HG02870 (cell line): ENCODE measurements around the gene STYK1.
"Not testable (repeated sequence)": the region's sequence is repeated elsewhere in the genome, so short reads cannot be mapped to it uniquely, and the experiment has no call there.

Experiments used
- ATAC-seq: cut with Tn5 transposase; IDR thresholded peaks from one replicate; pipeline ENCODE4 v1.9.1; 2021; ENCODE audit warnings: mild to moderate bottlenecking, moderate library complexity; ENCODE audit not compliant: unreplicated experiment

Gene STYK1

GRCh38 chr12:10623131-10623530 lies 50.7 kb downstream of the STYK1 start:
- ATAC-seq, result no peak

DNA sequence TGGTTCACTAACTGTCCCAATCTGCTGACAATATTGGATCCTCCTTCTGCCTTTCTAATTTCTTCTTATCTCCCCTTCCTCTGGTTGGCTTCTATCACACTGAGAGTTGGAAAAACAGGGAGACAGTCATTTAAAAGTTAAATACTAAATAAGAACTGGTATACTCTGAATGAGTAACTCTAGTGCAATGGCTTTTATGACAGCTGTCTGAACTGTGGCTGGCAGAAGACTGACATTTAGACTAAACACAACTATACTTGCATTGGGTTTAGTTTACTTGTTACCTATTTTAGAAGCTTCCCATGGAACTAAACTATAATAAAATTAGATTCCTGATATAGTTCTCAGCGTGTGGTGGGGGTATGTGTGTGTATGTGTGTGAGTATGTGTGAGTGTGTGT lies 52.6 kb downstream of the STYK1 start:
- no peak for ATAC-seq

DNA sequence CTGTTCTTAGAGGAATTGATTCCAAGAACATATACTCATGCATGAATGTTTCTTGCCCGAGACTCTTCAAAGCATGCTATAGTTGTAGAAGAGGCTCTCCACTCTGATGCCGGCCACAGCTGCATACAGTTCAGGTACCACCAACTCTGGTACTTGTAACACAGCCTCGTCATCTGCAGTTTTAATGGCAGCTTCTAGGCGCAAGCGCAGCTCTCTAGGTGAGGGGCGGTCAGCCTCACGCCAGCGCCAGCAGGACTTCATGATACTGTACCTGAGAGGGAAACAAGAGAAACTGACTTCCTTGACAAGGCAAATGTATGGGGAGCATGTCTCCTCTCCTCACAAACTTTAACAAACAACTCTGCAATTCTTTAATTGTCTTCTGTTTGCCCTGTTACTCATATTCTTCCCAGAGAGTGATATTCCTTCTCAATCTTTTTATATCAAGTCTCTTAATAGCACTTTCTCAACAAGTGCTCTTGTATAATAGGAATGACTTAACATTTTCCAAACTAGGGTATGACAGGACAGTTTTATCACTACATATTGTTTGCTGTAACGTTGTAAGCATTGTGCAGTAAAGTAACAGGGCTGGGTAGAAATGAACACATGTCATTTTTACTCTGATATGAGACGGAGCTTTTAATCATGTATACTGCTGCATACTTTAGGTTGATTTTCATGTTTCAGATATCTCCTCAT lies 53.6 kb downstream of the STYK1 start:
- ATAC-seq, result no peak

DNA sequence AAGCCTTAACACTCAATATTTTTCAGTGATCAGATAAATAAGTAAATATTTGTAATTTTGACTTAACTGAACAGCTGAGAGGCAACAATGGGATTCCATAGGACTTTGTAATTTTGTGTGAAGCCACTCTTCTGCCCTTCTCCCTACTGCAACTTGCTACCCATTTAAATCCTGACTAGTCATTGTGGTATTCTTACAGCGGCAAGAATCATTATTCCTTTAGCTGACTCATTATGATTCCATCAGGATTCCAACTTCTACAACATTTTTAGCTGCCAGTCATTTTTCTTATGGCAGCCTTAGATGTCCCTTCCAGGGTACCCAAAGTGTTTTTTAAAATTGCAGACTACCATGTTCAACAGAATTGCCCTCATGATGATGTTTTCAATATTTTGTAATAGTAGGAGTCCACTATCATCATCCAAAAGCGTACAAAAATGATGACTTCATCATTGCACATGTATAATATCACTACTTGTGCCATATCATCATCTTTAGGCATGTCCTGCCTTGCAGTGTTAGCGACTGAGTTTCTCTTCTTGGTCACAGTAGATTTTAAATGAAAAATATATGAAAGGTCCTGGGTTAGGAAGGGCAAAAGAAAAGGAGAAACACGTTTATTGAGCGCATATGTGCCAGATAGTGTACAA lies 55.4 kb downstream of the STYK1 start:
- ATAC-seq, result no peak

DNA sequence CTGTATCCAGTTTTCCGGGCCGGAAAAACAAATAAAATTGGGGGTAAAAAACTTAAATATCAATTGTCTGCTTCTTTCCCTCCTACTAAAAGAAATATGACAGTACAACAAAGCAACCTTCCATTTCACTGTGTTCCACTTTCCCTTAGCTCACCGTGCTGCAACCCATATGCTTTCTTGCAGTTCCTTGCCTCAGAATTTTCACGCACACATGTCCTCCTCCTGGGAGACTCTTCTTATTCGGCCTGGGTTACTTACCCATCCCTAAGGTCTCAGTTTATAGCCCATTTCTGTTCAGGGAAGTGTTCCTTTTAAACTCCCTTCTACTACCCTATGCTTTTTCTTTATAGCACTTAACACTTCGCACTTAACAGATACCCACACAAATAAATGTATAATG lies 56.0 kb downstream of the STYK1 start:
- no peak for ATAC-seq

- ATAC-seq, result no peak
These were observed 58.3 kb downstream of the STYK1 start for GRCh38 chr12:10615532-10615931.

DNA sequence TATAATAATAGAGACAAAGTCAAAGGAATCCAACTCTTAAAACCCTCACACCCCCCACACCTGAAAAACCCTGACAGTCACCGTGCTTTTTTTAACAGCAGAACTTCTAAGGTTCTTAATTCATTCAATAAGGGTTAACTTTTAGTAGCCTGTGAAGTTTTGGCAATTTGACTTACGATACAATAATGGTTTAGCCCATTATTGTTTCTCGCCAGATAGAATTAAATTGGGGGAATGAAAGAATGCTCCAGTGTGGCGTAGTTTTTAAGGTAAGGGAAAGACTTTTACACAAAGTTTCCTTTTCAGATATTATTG lies 59.8 kb downstream of the STYK1 start:
- ATAC-seq, result peak; percentile 19

DNA sequence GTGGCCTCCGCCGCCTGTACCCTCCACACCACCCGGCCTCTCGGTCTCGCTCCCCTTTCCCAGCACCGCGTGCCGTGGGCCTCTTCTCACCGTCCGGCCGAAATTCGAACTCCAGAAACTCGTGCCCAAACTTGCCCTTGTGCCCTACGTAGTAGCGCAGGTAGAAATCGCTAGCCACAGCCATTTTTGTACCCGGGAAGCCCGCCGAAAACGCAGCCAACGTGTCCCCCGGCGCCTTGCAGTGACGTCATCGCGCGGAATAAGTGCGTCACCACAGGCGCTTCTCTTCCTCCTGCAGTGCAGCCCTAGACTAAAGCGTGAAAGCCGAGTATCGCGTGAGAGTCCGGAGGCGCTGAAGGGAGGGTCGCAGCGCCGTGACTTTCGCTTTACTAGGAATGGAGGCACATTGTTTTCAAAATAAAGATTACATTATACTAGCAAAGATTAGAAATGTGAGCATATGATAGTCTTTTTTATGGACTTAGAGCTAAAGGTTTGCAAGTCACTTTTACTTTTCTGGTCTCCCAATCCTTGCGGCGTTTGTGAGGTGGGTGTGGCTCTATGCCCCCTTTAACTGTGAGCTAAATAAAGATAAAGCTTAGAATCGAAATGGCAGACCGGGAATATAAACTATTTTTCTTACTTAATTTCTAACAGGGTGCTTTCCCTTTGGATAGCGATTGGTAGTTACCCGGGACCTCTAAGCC lies 60.4 kb downstream of the STYK1 start, which contains the start of gene MAGOHB:
Gene MAGOHB, minus strand, starts transcription at position 261 of the 707 bp plus-strand sequence. Its CDS starts 77 bp downstream, at position 184.
- peak; percentile 91 for ATAC-seq

GRCh38 chr12:10612984-10613348 lies 60.9 kb downstream of the STYK1 start:
- ATAC-seq, result peak; percentile 6

DNA sequence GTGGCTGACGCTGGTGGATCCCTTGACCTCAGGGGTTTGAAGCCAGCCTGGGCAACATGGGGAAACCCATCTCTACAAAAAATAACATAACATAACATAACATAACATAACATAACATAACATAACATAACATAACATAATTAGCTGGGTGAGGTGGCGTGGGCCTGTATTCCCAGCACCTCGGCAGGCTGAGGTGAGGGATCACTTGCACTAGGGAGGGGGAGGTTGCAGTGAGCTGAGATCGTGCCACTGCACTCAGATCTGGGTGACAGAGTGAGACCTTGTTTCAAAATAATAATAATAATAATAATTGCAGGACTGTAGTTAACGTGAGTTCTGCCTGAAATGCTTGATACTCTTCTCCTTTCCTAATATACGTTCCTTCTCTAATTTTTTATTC lies 61.7 kb downstream of the STYK1 start:
- no peak for ATAC-seq

DNA sequence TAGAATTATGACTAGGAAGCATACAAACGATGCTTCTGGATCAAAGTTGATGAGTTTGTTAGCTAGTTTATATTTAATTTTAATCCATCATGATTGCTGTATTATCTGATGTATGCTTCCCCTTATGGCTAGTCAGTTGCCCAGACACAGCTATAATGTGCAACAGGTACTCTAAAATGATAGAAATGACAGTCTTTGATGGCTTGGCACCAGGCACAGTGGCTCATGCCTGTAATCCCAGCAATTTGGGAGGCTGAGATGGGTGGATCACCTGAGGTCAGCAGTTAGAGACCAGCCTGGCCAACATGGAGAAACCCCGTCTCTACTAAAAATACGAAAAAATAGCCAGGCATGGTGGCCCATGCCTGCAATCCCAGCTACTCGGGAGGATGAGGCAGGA lies 62.6 kb downstream of the STYK1 start:
- ATAC-seq, result not testable (repeated sequence)

DNA sequence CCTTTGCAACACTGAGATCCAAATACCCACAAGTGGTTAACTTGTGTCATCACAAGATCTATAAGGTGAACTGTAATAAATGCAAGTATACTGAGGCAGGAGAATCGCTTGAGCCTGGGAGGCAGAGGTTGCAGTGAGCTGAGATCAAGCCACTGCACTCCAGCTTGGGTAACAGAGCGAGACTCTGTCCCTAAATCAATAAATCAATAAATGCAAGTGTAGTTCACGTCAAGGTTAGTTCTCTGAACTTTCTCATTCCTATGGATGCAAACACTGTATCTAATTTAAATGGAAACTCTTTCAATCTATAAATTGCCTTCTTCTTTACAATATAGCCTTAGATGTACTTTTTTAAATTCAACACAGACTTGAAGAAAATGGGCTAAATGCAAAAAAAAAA lies 63.7 kb downstream of the STYK1 start:
- ATAC-seq, result no peak

GRCh38 chr12:10607885-10608458 lies 65.9 kb downstream of the STYK1 start:
- no peak for ATAC-seq

DNA sequence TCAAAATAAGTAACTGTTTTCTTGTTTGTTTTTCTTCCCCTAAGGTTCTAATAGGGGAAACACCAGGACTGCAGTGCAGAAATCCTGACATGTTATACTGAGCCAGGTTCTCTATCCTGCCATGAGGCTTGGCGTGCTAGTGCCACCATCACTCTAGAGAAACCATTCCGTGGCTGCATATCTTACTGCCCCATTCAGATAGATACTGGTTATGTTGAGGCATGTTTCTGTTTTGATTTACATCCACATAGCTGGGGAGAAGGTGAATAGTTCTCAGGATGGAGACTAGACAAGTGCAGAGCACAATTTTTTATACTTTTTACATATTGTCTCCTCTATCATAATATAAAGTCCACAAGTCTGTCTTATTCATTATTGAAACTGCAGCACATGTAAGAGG lies 72.0 kb downstream of the STYK1 start:
- no peak for ATAC-seq

- no peak for ATAC-seq
These were observed 72.9 kb downstream of the STYK1 start for GRCh38 chr12:10600988-10601387.

GRCh38 chr12:10595881-10596280 lies 78.0 kb downstream of the STYK1 start:
- no peak for ATAC-seq

- no peak for ATAC-seq
These were observed 82.9 kb downstream of the STYK1 start for GRCh38 chr12:10590966-10591365.

- ATAC-seq, result no peak
These were observed 89.4 kb downstream of the STYK1 start for GRCh38 chr12:10584415-10584814.

DNA sequence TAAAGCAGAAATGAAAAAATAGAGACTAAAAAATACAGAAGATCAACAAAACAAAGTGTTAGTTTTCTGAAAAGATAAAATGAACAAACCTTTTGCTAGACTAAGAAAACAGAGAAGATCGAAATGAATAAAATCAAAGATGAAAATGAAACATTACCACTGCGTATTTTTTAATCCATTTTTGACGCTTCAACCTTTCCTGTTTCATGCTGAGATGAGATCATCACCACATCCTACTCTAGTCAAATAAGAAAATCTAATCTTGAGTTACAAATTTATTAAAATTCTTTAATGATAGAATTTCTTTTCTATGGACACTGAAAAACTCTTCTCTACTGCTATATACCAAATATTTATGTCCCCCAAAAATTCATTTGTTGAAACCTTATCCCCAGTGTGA lies 91.1 kb downstream of the STYK1 start:
- no peak for ATAC-seq

DNA sequence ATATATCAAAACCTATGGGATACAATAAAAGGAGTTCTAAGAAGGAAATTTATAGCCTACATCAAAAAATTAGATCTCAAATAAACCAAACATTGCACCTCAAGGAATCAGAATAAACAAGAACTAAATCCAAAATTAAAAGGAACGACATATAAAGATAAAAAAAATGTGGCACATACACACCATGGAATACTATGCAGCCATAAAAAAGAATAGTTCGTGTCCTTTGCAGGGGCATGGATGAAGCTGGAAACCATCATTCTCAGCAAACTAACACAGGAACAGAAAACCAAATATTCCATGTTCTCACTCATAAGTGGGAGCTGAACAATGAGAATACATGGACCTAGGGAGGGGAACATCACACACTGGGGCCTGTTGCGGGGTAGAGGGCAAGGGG lies 91.7 kb downstream of the STYK1 start:
- not testable (repeated sequence) for ATAC-seq

GRCh38 chr12:10574307-10574706 lies 99.5 kb downstream of the STYK1 start:
- ATAC-seq, result no peak

DNA sequence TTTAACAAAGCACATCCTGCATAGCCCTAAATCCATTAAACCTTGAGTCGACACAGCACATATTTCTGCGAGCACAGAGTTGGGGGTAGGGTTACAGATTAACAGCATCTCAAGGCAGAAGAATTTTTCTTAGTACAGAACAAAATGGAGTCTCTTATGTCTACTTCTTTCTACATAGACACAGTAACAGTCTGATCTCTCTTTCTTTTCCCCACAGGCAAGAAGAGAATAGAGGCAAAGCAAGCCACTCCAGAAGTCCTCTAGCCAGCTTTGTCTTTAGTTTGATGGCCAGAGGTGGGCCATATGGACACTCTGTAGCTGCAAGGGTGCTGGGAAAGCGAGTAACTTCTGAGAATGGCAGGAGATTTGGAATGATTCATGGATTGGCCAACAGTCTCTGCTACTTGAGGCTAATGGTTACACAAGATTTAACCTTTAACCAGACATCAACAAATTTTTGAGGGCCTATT lies 101.8 kb downstream of the STYK1 start:
- ATAC-seq, result not testable (repeated sequence)
